GM12878 (cell line): ENCODE results near the gene PTPRD. TPM values are rescaled to one million over a fixed set of nuclear protein-coding genes. Genes with fewer than 3 reads are reported as not detected.

Source experiments
- ATAC-seq: fragments of 200-7000 bp; cut with Tn5 transposase; 3 replicates; pipeline ENCODE4 v1.9.1; 2020; ENCODE audit warnings: mild to moderate bottlenecking, moderate library complexity
- BruUV-seq: library from RNA; stranded (reverse); fragments of 400-500 nt; replicated peaks from 2 replicates; lab custom pipeline; 2021; lab: Mats Ljungman, UMichigan
- CTCF ChIA-PET: fragments of 300-600 bp; sonication (Branson Sonifier 250); formaldehyde crosslinking; extraction: SDS; loops from one replicate; lab custom pipeline; 2021; ENCODE audit warnings: inconsistent platforms; lab: Yijun Ruan, JAX
- POLR2A ChIA-PET: fragments of 350-600 bp; formaldehyde crosslinking; extraction: SDS; loops from one replicate; lab custom pipeline; 2021; ENCODE audit warnings: inconsistent platforms; lab: Charles Lee
- RAD21 ChIA-PET: fragments of 300-600 bp; sonication (Branson Sonifier 250); formaldehyde crosslinking; loops from one replicate; lab custom pipeline; 2023; ENCODE audit warnings: antibody characterized with exemption; ENCODE audit not compliant: unreplicated experiment; lab: Charles Lee
- SMC1A ChIA-PET: fragments of 300-600 bp; sonication (Branson Sonifier 250); formaldehyde crosslinking; loops from one replicate; lab custom pipeline; 2023; ENCODE audit not compliant: unreplicated experiment, uncharacterized antibody; lab: Charles Lee
- DNase-seq: peaks from one replicate; pipeline ENCODE4 v3.0.0-alpha.2; 2011; ENCODE audit warnings: low read depth, low spot score
- FAIRE-seq: peaks from 3 replicates; lab custom pipeline; 2011; peaks lifted over from hg19 to GRCh38; lab: Jason Lieb, UNC
- H2AFZ ChIP-seq: 2 replicates; pipeline ENCODE4 v1.6.0; 2011; ENCODE audit warnings: low read depth, low read length, control low read depth; ENCODE audit not compliant: control insufficient read depth
- H3K27ac ChIP-seq: 2 replicates; pipeline ENCODE4 v1.5.1; 2011; ENCODE audit warnings: control low read depth; ENCODE audit not compliant: control insufficient read depth, insufficient read depth
- H3K27me3 ChIP-seq, 2 experiments: replicated peaks in 1 of 2; 2 replicates each; pipeline versions ENCODE4 v1.6.0 to v1.6.1; 2011; ENCODE audit warnings: low read length in 1 of 2; ENCODE audit not compliant: control insufficient read depth in 2 of 2, insufficient read depth in 2 of 2
- H3K36me3 ChIP-seq, 2 experiments: 2 replicates each; pipeline ENCODE4 v1.5.1; 2011; ENCODE audit warnings: low read length in 1 of 2; ENCODE audit not compliant: control insufficient read depth in 2 of 2, insufficient read depth in 2 of 2
- H3K4me1 ChIP-seq: 2 replicates; pipeline ENCODE4 v1.6.1; 2011; ENCODE audit warnings: mild to moderate bottlenecking, low read length, moderate library complexity, mixed read lengths; ENCODE audit not compliant: control insufficient read depth, insufficient read depth
- H3K4me2 ChIP-seq: 2 replicates; pipeline ENCODE4 v1.6.0; 2011; ENCODE audit warnings: control low read depth; ENCODE audit not compliant: control insufficient read depth, insufficient read depth
- H3K4me3 ChIP-seq: fragments of 200-600 bp; sonication (generic); 2 replicates; pipeline ENCODE4 v1.5.1; 2016
- H3K79me2 ChIP-seq: 2 replicates; pipeline ENCODE4 v1.6.0; 2011; ENCODE audit warnings: low read length; ENCODE audit not compliant: control insufficient read depth, insufficient read depth
- H3K9ac ChIP-seq: 2 replicates; pipeline ENCODE4 v1.8.0; 2011; ENCODE audit warnings: low read length, control low read depth, mixed read lengths; ENCODE audit not compliant: control insufficient read depth, insufficient read depth
- H3K9me3 ChIP-seq: replicated peaks from 3 replicates; pipeline ENCODE4 v1.5.1; 2011; ENCODE audit warnings: mild to moderate bottlenecking, low read length; ENCODE audit not compliant: control insufficient read depth, insufficient read depth
- H4K20me1 ChIP-seq: 2 replicates; pipeline ENCODE4 v1.6.0; 2011; ENCODE audit not compliant: control insufficient read depth, insufficient read depth
- CREM ChIP-seq: IDR thresholded peaks from 2 replicates; pipeline ENCODE4 v1.6.1; 2014; ENCODE audit warnings: antibody characterized with exemption, low read depth
- E2F8 ChIP-seq: fragments of 450-650 bp; IDR thresholded peaks from 2 replicates; pipeline ENCODE4 v1.6.1; 2018; ENCODE audit warnings: mild to moderate bottlenecking, low read depth, moderate library complexity; ENCODE audit not compliant: partially characterized antibody
- ELK1 ChIP-seq: IDR thresholded peaks from 2 replicates; pipeline ENCODE4 v1.6.1; 2012; ENCODE audit warnings: low read depth, low read length, improper control_type of control experiment
- HSF1 ChIP-seq: fragments of 150-350 bp; IDR thresholded peaks from 2 replicates; pipeline ENCODE4 v1.6.1; 2014; ENCODE audit warnings: mild to moderate bottlenecking, low read depth, low read length
- NR2F1 ChIP-seq: fragments of 450-650 bp; conservative IDR thresholded peaks from 2 replicates; pipeline ENCODE4 v1.6.1; 2017; ENCODE audit warnings: mild to moderate bottlenecking
- SP1 ChIP-seq: IDR thresholded peaks from one replicate; pipeline ENCODE4 v1.6.1; 2011; ENCODE audit warnings: low read depth, low read length
- ZNF217 ChIP-seq: fragments of 450-650 bp; IDR thresholded peaks from 2 replicates; pipeline ENCODE4 v1.6.1; 2017; ENCODE audit warnings: antibody characterized with exemption, mild to moderate bottlenecking
- WGBS: methylation state at CpG from one replicate; pipeline ENCODE4 v1.1.6; 2016; ENCODE audit warnings: low lambda C conversion rate; ENCODE audit not compliant: insufficient replicate concordance, insufficient coverage; ENCODE audit errors: missing lambda C conversion rate; 5-methylcytosine and 5-hydroxymethylcytosine counted together
- in situ Hi-C: fragments of 300-500 bp; cut with MboI; formaldehyde crosslinking; loops from 9 replicates; pipeline ENCODE4 v1.14.3; 2018; ENCODE audit warnings: mixed read lengths
- intact Hi-C: fragments of 100-400 bp; cut with micrococcal nuclease; formaldehyde crosslinking; loops from one replicate; pipeline ENCODE4 v1.14.2; 2022; ENCODE audit not compliant: unreplicated experiment
- polyA plus RNA-seq, 11 experiments: library from polyadenylated mRNA; depleted of rRNA in 4 of 11; unstranded in 6 of 11; stranded (reverse) in 5 of 11; fragments of >200 nt; fragmentation: Nextera tagmentation in 4 of 11; fragmentation: Illumina TruSeq in 1 of 11; extraction: Ambion mirVana in 4 of 11; extraction: Trizol in 1 of 11; gene quantifications; 1 replicate in 1 of 11; 2 replicates in 10 of 11; pipeline versions ENCODE4 v1.2.1 to v1.2.3, GENCODE V29; 2011 to 2016; ENCODE audit warnings: inconsistent platforms in 2 of 11, missing spikeins in 2 of 11, low read depth in 1 of 11
- total RNA-seq, 4 experiments: library from RNA; depleted of rRNA in 3 of 4; stranded (reverse); fragments of >200 nt in 3 of 4; fragmentation: Illumina TruSeq in 1 of 4; extraction: Trizol in 1 of 4; gene quantifications; 2 replicates each; pipeline versions ENCODE4 v1.2.1 to v1.2.3, GENCODE V29; 2013 to 2021

PTPRD gene
- total and polyA plus RNA-seq, 10 of the 15 experiments (the other 5 are each of a cell fraction or from before 2014, with no cell fraction given), result under 0.01 to 0.05 (median 0.01) TPM; not detected in 7

- TF ChIP-seq HSF1 (no peak), ZNF217 (no peak)
- Histone ChIP-seq H3K36me3 (no peaks in the 10 kb centered on the region), H3K9me3 (no peaks in the 10 kb centered on the region), H3K4me2 (no peak overlapping the region), H3K4me3 (no peak overlapping the region), H3K27me3 (no peaks in the 10 kb centered on the region), H2AFZ (no peak overlapping the region), H3K27ac (no peak overlapping the region), H3K9ac (no peak overlapping the region), H4K20me1 (no peaks in the 10 kb centered on the region), H3K79me2 (no peaks in the 10 kb centered on the region), H3K4me1 (no peaks in the 10 kb centered on the region)
- CTCF ChIA-PET, result no interaction called here
- BruUV-seq, result no TSS peak
- RAD21 ChIA-PET, result no interaction called here
- SMC1A ChIA-PET, result no interaction called here
- in situ Hi-C loops, result no loop called here
- no peak for ATAC-seq
- intact Hi-C loops, result no loop called here
- no peak for DNase-seq
- POLR2A ChIA-PET, result no interaction called here
- no peak for FAIRE-seq
Measured at GRCh38 chr9:10148796-10149195, 464.0 kb downstream of the PTPRD start.

GRCh38 chr9:10146517-10147331 is 466.1 kb downstream of the PTPRD start:
- WGBS, result 33% methylated on average over 8 of the region's 8 CpGs
- RAD21 ChIA-PET, result no interaction called here
- intact Hi-C loops, result no loop called here
- no peaks in the 10 kb centered on the region for H3K27me3 ChIP-seq
- no peak overlapping the region for H3K27ac ChIP-seq
- in situ Hi-C loops, result no loop called here
- H3K4me2 ChIP-seq, result no peak overlapping the region
- CTCF ChIA-PET, result no interaction called here
- no peaks in the 10 kb centered on the region for H4K20me1 ChIP-seq
- no peak for FAIRE-seq
- no peak overlapping the region for H3K9ac ChIP-seq
- POLR2A ChIA-PET, result no interaction called here
- no peak overlapping the region for H2AFZ ChIP-seq
- ATAC-seq, result no peak
- H3K4me1 ChIP-seq, result no peaks in the 10 kb centered on the region
- no peaks in the 10 kb centered on the region for H3K79me2 ChIP-seq
- no TSS peak for BruUV-seq
- no peak for DNase-seq
- SMC1A ChIA-PET, result no interaction called here
- H3K4me3 ChIP-seq, result no peak overlapping the region
- no peaks in the 10 kb centered on the region for H3K9me3 ChIP-seq
- no peaks in the 10 kb centered on the region for H3K36me3 ChIP-seq
- TF ChIP-seq SP1 (no peak), ELK1 (no peak), CREM (no peak), NR2F1 (no peak), E2F8 (no peak)
